PC-9 (cell line): ENCODE measurements around the gene ASPN.

Experiments
- EZH2 ChIP-seq: fragments of 200-600 bp; sonication (generic); IDR thresholded peaks from 2 replicates; pipeline ENCODE4 v1.8.0; 2017; ENCODE audit warnings: antibody characterized with exemption, low read depth
- TF ChIP-seq, protein P1 (sequence below): fragments of 200-600 bp; sonication (generic); conservative IDR thresholded peaks from 2 replicates; pipeline ENCODE4 v1.6.1; 2017; ENCODE audit warnings: mixed run types, antibody characterized with exemption, mild to moderate bottlenecking, moderate library complexity

GRCh38 chr9:92499701-92500100, 17.4 kb upstream of the ASPN start:
- TF ChIP-seq, protein P1, sequence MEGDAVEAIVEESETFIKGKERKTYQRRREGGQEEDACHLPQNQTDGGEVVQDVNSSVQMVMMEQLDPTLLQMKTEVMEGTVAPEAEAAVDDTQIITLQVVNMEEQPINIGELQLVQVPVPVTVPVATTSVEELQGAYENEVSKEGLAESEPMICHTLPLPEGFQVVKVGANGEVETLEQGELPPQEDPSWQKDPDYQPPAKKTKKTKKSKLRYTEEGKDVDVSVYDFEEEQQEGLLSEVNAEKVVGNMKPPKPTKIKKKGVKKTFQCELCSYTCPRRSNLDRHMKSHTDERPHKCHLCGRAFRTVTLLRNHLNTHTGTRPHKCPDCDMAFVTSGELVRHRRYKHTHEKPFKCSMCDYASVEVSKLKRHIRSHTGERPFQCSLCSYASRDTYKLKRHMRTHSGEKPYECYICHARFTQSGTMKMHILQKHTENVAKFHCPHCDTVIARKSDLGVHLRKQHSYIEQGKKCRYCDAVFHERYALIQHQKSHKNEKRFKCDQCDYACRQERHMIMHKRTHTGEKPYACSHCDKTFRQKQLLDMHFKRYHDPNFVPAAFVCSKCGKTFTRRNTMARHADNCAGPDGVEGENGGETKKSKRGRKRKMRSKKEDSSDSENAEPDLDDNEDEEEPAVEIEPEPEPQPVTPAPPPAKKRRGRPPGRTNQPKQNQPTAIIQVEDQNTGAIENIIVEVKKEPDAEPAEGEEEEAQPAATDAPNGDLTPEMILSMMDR = no peak
- TF ChIP-seq EZH2 = no peak
